GM12878 (cell line): Measurements from ENCODE around the gene TTYH3. TPM values are rescaled to one million over a fixed set of nuclear protein-coding genes. Genes with fewer than 3 reads are reported as not detected.
A peak's percentile ranks its signal among the peaks of the same experiment; 100 is the strongest.

Source experiments
- ATF7 ChIP-seq: fragments of 450-650 bp; IDR thresholded peaks from 2 replicates; pipeline ENCODE4 v1.6.1; 2016; ENCODE audit warnings: low read depth, mild to moderate bottlenecking
- BHLHE40 ChIP-seq, 2 experiments: fragments of 450-650 bp in 1 of 2; IDR thresholded peaks; 2 replicates each; pipeline ENCODE4 v1.6.1; 2011 to 2017; ENCODE audit warnings: low read depth in 2 of 2, borderline replicate concordance in 1 of 2, improper control_type of control experiment in 1 of 2, low read length in 1 of 2, mild to moderate bottlenecking in 1 of 2
- BRCA1 ChIP-seq: IDR thresholded peaks from 2 replicates; pipeline ENCODE4 v1.6.1; 2011; ENCODE audit warnings: low read depth, low read length, improper control_type of control experiment
- CHD1 ChIP-seq: IDR thresholded peaks from 2 replicates; pipeline ENCODE4 v1.6.1; 2012; ENCODE audit warnings: low read depth, low read length, improper control_type of control experiment
- CREB1 ChIP-seq: IDR thresholded peaks from 2 replicates; pipeline ENCODE4 v1.6.1; 2012; ENCODE audit warnings: low read depth, mild to moderate bottlenecking, inconsistent platforms
- CREM ChIP-seq: IDR thresholded peaks from 2 replicates; pipeline ENCODE4 v1.6.1; 2014; ENCODE audit warnings: antibody characterized with exemption, low read depth
- EED ChIP-seq: sonication (generic); IDR thresholded peaks from 2 replicates; pipeline ENCODE4 v1.6.1; 2016; ENCODE audit warnings: antibody characterized with exemption, low read depth
- HDAC6 ChIP-seq: fragments of 200-600 bp; sonication (generic); IDR thresholded peaks from one replicate; pipeline ENCODE4 v1.8.0; 2017; ENCODE audit warnings: antibody characterized with exemption; ENCODE audit not compliant: unreplicated experiment
- IKZF2 ChIP-seq, 2 experiments: fragments of 450-650 bp; IDR thresholded peaks; 2 replicates each; pipeline ENCODE4 v1.6.1; 2017; ENCODE audit warnings: mild to moderate bottlenecking in 2 of 2, moderate library complexity in 2 of 2
- IRF3 ChIP-seq: fragments of 450-650 bp; IDR thresholded peaks from 2 replicates; pipeline ENCODE4 v1.6.1; 2014; ENCODE audit warnings: mild to moderate bottlenecking
- KDM1A ChIP-seq: fragments of 200-600 bp; sonication (generic); IDR thresholded peaks from 2 replicates; pipeline ENCODE4 v1.6.1; 2016; ENCODE audit warnings: borderline replicate concordance
- NR2C2 ChIP-seq: IDR thresholded peaks from 2 replicates; pipeline ENCODE4 v1.6.1; 2011; ENCODE audit warnings: borderline replicate concordance, low read depth; ENCODE audit not compliant: control insufficient read depth, insufficient read length
- PKNOX1 ChIP-seq: fragments of 450-650 bp; IDR thresholded peaks from 2 replicates; pipeline ENCODE4 v1.6.1; 2016; ENCODE audit warnings: mild to moderate bottlenecking
- RUNX3 ChIP-seq: IDR thresholded peaks from 2 replicates; pipeline ENCODE4 v1.6.1; 2012; ENCODE audit warnings: low read length, inconsistent platforms
- SMARCA5 ChIP-seq: fragments of 450-650 bp; IDR thresholded peaks from 2 replicates; pipeline ENCODE4 v1.6.1; 2017; ENCODE audit warnings: mild to moderate bottlenecking
- SMC3 ChIP-seq: IDR thresholded peaks from 2 replicates; pipeline ENCODE4 v1.6.1; 2011; ENCODE audit warnings: low read length, improper control_type of control experiment, borderline replicate concordance
- TBL1XR1 ChIP-seq: IDR thresholded peaks from 2 replicates; pipeline ENCODE4 v1.6.1; 2012; ENCODE audit warnings: low read depth, low read length, improper control_type of control experiment
- TCF12 ChIP-seq: IDR thresholded peaks from 2 replicates; pipeline ENCODE4 v1.6.1; 2011; ENCODE audit warnings: low read depth, mild to moderate bottlenecking, low read length
- TCF3 ChIP-seq: IDR thresholded peaks from 2 replicates; pipeline ENCODE4 v1.6.1; 2012; ENCODE audit warnings: low read depth, mild to moderate bottlenecking, low read length, borderline replicate concordance; ENCODE audit not compliant: insufficient read depth
- YY1 ChIP-seq: IDR thresholded peaks from 2 replicates; pipeline ENCODE4 v1.6.1; 2011; ENCODE audit warnings: low read depth, mild to moderate bottlenecking, low read length
- ZNF622 ChIP-seq: fragments of 450-650 bp; IDR thresholded peaks from 2 replicates; pipeline ENCODE4 v1.6.1; 2017; ENCODE audit warnings: mild to moderate bottlenecking, inconsistent platforms
- polyA plus RNA-seq, 11 experiments: library from polyadenylated mRNA; depleted of rRNA in 4 of 11; unstranded in 6 of 11; stranded (reverse) in 5 of 11; fragments of >200 nt; fragmentation: Nextera tagmentation in 4 of 11; fragmentation: Illumina TruSeq in 1 of 11; extraction: Ambion mirVana in 4 of 11; extraction: Trizol in 1 of 11; gene quantifications; 1 replicate in 1 of 11; 2 replicates in 10 of 11; pipeline versions ENCODE4 v1.2.1 to v1.2.3, GENCODE V29; 2011 to 2016; ENCODE audit warnings: inconsistent platforms in 2 of 11, missing spikeins in 2 of 11, low read depth in 1 of 11
- total RNA-seq, 4 experiments: library from RNA; depleted of rRNA in 3 of 4; stranded (reverse); fragments of >200 nt in 3 of 4; fragmentation: Illumina TruSeq in 1 of 4; extraction: Trizol in 1 of 4; gene quantifications; 2 replicates each; pipeline versions ENCODE4 v1.2.1 to v1.2.3, GENCODE V29; 2013 to 2021

TTYH3 gene
- total and polyA plus RNA-seq, 10 of the 15 experiments (the other 5 are each of a cell fraction or from before 2014, with no cell fraction given) = 0.79 to 71.4 (median 10.5) TPM

- TF ChIP-seq YY1 = no peak
- peak; percentile 92 for TF ChIP-seq TCF12
- no peak for TF ChIP-seq BRCA1
- TF ChIP-seq TBL1XR1 = peak; percentile 84; the same call in 1 of the 2 replicates
- no peak for TF ChIP-seq KDM1A
- TF ChIP-seq CREB1 = peak; percentile 40; the same call in 1 of the 2 replicates
- TF ChIP-seq ATF7 = 0 out of 2 replicates have a peak, but pooled peaks have one; percentile 36
- peak; percentile 47; the same call in 1 of the 2 replicates for TF ChIP-seq CREM
- TF ChIP-seq SMC3 = no peak
- TF ChIP-seq PKNOX1 = peak; percentile 38; the same call in 1 of the 2 replicates
- TF ChIP-seq RUNX3 = peak; percentile 93
- TF ChIP-seq IKZF2 (IDR thresholded peaks at IDR 0.05) = peak; percentile 76 to 79
- TF ChIP-seq SMARCA5 = 0 out of 2 replicates have a peak, but pooled peaks have one; percentile 22
- peak; percentile 47 to 61; a peak in 2 of 4 replicates for TF ChIP-seq BHLHE40 (IDR thresholded peaks at IDR 0.05; ENCODE audit: borderline replicate concordance in 1 of 2, low read depth in 2 of 2, low read length in 1 of 2)
- TF ChIP-seq EED = peak; percentile 91
- no peak for TF ChIP-seq IRF3
- TF ChIP-seq TCF3 = peak; percentile 77
- no peak for TF ChIP-seq ZNF622
- no peak for TF ChIP-seq NR2C2
- peak; percentile 91 for TF ChIP-seq HDAC6
- TF ChIP-seq CHD1 = no peak
Measured at GRCh38 chr7:2688409-2689342, 56.9 kb downstream of the TTYH3 start (continued).
